Neural cell (in vitro differentiated cells): Measurements from ENCODE around the gene LSM6. TPM values are rescaled to one million over a fixed set of nuclear protein-coding genes. Genes with fewer than 3 reads are reported as not detected.

Experiments used
- H2AFZ ChIP-seq: fragments of 200-600, 300-800 bp; sonication (generic), shearing (Covaris generic); 2 replicates; pipeline ENCODE4 v1.6.0; 2014; ENCODE audit warnings: low read depth, mild to moderate bottlenecking, antibody characterized with exemption, low read length, moderate library complexity
- H3F3A ChIP-seq: fragments of 200-600 bp; shearing (Covaris generic); 2 replicates; pipeline ENCODE4 v1.6.1; 2016; ENCODE audit warnings: mild to moderate bottlenecking, moderate library complexity, mixed read lengths, antibody characterized with exemption, low read length; ENCODE audit not compliant: insufficient read depth, poor library complexity, severe bottlenecking
- H3K27ac ChIP-seq: fragments of 200-600, 300-800 bp; sonication (generic), shearing (Covaris generic); 2 replicates; pipeline ENCODE4 v1.5.1; 2014; ENCODE audit warnings: mild to moderate bottlenecking, low read length, moderate library complexity
- H3K27me3 ChIP-seq: fragments of 300-800, 200-600 bp; sonication (generic), shearing (Covaris generic); 2 replicates; pipeline ENCODE4 v1.6.0; 2014; ENCODE audit warnings: mild to moderate bottlenecking, low read depth, low read length, moderate library complexity; ENCODE audit not compliant: insufficient read depth
- H3K36me3 ChIP-seq: fragments of 300-800, 200-600 bp; sonication (generic), shearing (Covaris generic); 2 replicates; pipeline ENCODE4 v1.5.1; 2014; ENCODE audit warnings: mild to moderate bottlenecking, antibody characterized with exemption, low read length, moderate library complexity; ENCODE audit not compliant: insufficient read depth
- H3K4me2 ChIP-seq: fragments of 300-800, 200-600 bp; sonication (generic), shearing (Covaris generic); 2 replicates; pipeline ENCODE4 v1.6.0; 2014; ENCODE audit warnings: mild to moderate bottlenecking, low read length
- H3K4me3 ChIP-seq: fragments of 300-800, 200-600 bp; sonication (generic), shearing (Covaris generic); 2 replicates; pipeline ENCODE4 v1.5.1; 2014; ENCODE audit warnings: mild to moderate bottlenecking, low read length, moderate library complexity
- H3K79me2 ChIP-seq: fragments of 200-600 bp; shearing (Covaris generic); replicated peaks from 2 replicates; pipeline ENCODE4 v1.6.0; 2014; ENCODE audit warnings: mild to moderate bottlenecking, low read length, moderate library complexity; ENCODE audit not compliant: insufficient read depth
- H3K9ac ChIP-seq: fragments of 300-800, 200-600 bp; sonication (generic), shearing (Covaris generic); 2 replicates; pipeline ENCODE4 v1.6.1; 2016; ENCODE audit warnings: mild to moderate bottlenecking, low read length, mixed read lengths
- H3K9me2 ChIP-seq: fragments of 200-600 bp; shearing (Covaris generic); 2 replicates; pipeline ENCODE4 v1.6.1; 2016; ENCODE audit warnings: mild to moderate bottlenecking, low read length, mixed read lengths; ENCODE audit not compliant: insufficient read depth
- H3K9me3 ChIP-seq: fragments of 200-600, 300-800 bp; sonication (generic), shearing (Covaris generic); 2 replicates; pipeline ENCODE4 v1.6.1; 2016; ENCODE audit warnings: mild to moderate bottlenecking, mixed run types, low read length, moderate library complexity, mixed read lengths
- H4K20me1 ChIP-seq: fragments of 200-600 bp; shearing (Covaris generic); 2 replicates; pipeline ENCODE4 v1.6.1; 2016; ENCODE audit warnings: mild to moderate bottlenecking, mixed run types; ENCODE audit not compliant: insufficient read depth
- CTCF ChIP-seq: fragments of 450-650 bp; IDR thresholded peaks from 2 replicates; pipeline ENCODE4 v1.5.1; 2014; ENCODE audit warnings: antibody characterized with exemption, mild to moderate bottlenecking, moderate library complexity; ENCODE audit not compliant: poor library complexity, severe bottlenecking
- EP300 ChIP-seq: fragments of 450-650 bp; conservative IDR thresholded peaks from 2 replicates; pipeline ENCODE4 v1.6.1; 2014; ENCODE audit warnings: antibody characterized with exemption, mild to moderate bottlenecking, moderate library complexity; ENCODE audit not compliant: poor library complexity, severe bottlenecking
- EZH2 ChIP-seq: fragments of 200-600, 300-800 bp; shearing (Covaris generic), sonication (generic); IDR thresholded peaks from 2 replicates; pipeline ENCODE4 v1.6.1; 2014; ENCODE audit warnings: antibody characterized with exemption, low read length, borderline replicate concordance, mild to moderate bottlenecking; ENCODE audit not compliant: insufficient read depth, poor library complexity, severe bottlenecking
- MXI1 ChIP-seq: fragments of 450-650 bp; conservative IDR thresholded peaks from 2 replicates; pipeline ENCODE4 v1.6.1; 2014; ENCODE audit warnings: antibody characterized with exemption, mild to moderate bottlenecking; ENCODE audit not compliant: poor library complexity, severe bottlenecking
- POLR2AphosphoS5 ChIP-seq: IDR thresholded peaks from 2 replicates; pipeline ENCODE4 v1.6.1; 2012
- RAD21 ChIP-seq: fragments of 450-650 bp; conservative IDR thresholded peaks from 2 replicates; pipeline ENCODE4 v1.6.1; 2014; ENCODE audit warnings: antibody characterized with exemption, mild to moderate bottlenecking, moderate library complexity
- REST ChIP-seq: IDR thresholded peaks from 2 replicates; pipeline ENCODE4 v1.6.1; 2012; ENCODE audit warnings: borderline replicate concordance
- SMC3 ChIP-seq: fragments of 450-650 bp; conservative IDR thresholded peaks from 2 replicates; pipeline ENCODE4 v1.6.1; 2014; ENCODE audit warnings: antibody characterized with exemption, mild to moderate bottlenecking, moderate library complexity; ENCODE audit not compliant: poor library complexity
- TAF1 ChIP-seq: IDR thresholded peaks from 2 replicates; pipeline ENCODE4 v1.6.1; 2012; ENCODE audit warnings: low read depth
- polyA plus RNA-seq: library from polyadenylated mRNA; depleted of rRNA; stranded (reverse); fragments of >200 nt; gene quantifications from 2 replicates; pipeline ENCODE4 v1.2.3, GENCODE V29; 2014

Gene LSM6
- polyA plus RNA-seq, 1 donor from 2014 or later, result 123 TPM

DNA sequence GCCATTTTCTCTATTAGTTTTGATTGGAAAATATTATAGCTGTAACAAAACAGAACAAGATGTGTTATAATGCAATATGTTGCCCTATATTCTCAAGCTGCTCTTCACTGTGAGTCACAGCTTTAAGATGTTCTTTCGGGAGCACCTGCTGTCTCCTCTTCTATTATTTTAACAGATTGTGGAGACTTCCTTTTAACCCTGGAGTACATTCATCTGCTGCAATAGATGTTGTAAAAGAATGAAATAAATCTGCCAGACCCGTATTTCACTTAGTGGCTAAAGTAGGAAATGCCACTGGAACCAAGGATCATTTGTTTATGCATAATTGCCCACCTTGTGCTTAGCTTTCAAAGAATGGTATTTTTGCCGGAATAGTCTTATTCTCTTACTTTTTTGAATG lies 11.1 kb downstream of the LSM6 start:
- H3K4me2 ChIP-seq, result no peak overlapping the region
- H3F3A ChIP-seq, result no peaks in the 10 kb centered on the region
- H3K9me3 ChIP-seq, result no peaks in the 10 kb centered on the region
- H3K9ac ChIP-seq, result no peak overlapping the region
- no peak overlapping the region for H3K27ac ChIP-seq
- no peaks in the 10 kb centered on the region for H4K20me1 ChIP-seq
- H3K36me3 ChIP-seq, result no peaks in the 10 kb centered on the region
- H3K4me3 ChIP-seq, result no peak overlapping the region
- TF ChIP-seq SMC3, result no peak
- TF ChIP-seq TAF1, result no peak
- no peak for TF ChIP-seq REST
- TF ChIP-seq POLR2AphosphoS5, result no peak
- TF ChIP-seq CTCF, result no peak
- no peak for TF ChIP-seq MXI1
- no peak for TF ChIP-seq EZH2
- no peak for TF ChIP-seq RAD21
- no peak for TF ChIP-seq EP300
- H3K9me2 ChIP-seq, result no peaks in the 10 kb centered on the region
- no peaks in the 10 kb centered on the region for H3K27me3 ChIP-seq
- peaks cover 10% of the 10 kb centered on the region for H3K79me2 ChIP-seq
- H2AFZ ChIP-seq, result no peak overlapping the region

DNA sequence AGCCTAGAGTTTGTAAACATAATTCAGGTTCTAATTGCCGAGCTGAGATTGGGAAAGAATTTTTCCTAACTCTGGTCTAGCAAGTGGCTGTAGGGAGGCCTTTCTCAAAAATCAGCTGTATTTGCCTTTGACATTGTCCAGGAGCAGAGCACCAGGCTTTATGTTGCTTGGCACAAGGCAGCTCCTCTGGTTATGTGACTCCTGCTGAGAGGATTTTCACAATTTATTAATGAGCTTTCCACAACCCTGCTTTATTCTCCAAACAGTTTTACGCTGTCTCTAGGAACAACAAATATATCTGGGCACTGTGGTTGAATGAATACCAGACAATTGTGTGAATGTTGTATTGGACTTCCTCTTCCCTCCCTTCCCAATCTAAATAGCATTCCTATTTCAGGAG lies 14.9 kb downstream of the LSM6 start:
- Histone ChIP-seq H4K20me1 (no peaks in the 10 kb centered on the region), H2AFZ (no peak overlapping the region), H3K4me2 (no peak overlapping the region), H3K9me2 (no peaks in the 10 kb centered on the region), H3F3A (no peaks in the 10 kb centered on the region), H3K79me2 (no peaks in the 10 kb centered on the region), H3K36me3 (no peaks in the 10 kb centered on the region), H3K27me3 (no peaks in the 10 kb centered on the region), H3K9ac (no peak overlapping the region), H3K9me3 (no peaks in the 10 kb centered on the region), H3K4me3 (no peak overlapping the region), H3K27ac (no peak overlapping the region)
- TF ChIP-seq TAF1 (no peak), POLR2AphosphoS5 (no peak), RAD21 (no peak), EZH2 (no peak), SMC3 (no peak), CTCF (no peak), REST (no peak), MXI1 (no peak), EP300 (no peak)
